ENCODE measurements around the gene DPP4. TPM values are rescaled to one million over a fixed set of nuclear protein-coding genes. Genes with fewer than 3 reads are reported as not detected.

Gene DPP4
- total and polyA plus RNA-seq, 2 of the 4 experiments (the other 2 are of a cell fraction): 13.2 to 19.0 TPM

GRCh38 chr2:162082681-162083080 is 8.7 kb upstream of the DPP4 start:
- Histone ChIP-seq H2BK20ac (ENCODE audit: low read depth, low read length) (peak overlapping the region; percentile 33; the same call in 1 of the 2 replicates), H3K4ac (ENCODE audit: low read depth, low read length) (no peak overlapping the region), H3K4me2 (ENCODE audit: low read depth, low read length) (no peak overlapping the region), H3K14ac (replicated peaks; ENCODE audit: low read depth, low read length) (no peak overlapping the region), H2BK5ac (ENCODE audit: low read depth, low read length, poor library complexity, severe bottlenecking) (no peak overlapping the region), H3K4me1 (ENCODE audit: control insufficient read depth, insufficient read depth, low read length) (peaks cover 6% of the 10 kb centered on the region; the same call in 1 of the 2 replicates), H3K9me1 (ENCODE audit: insufficient read depth, low read length) (peaks cover 2% of the 10 kb centered on the region; the same call in 1 of the 2 replicates), H3K79me1 (ENCODE audit: low read depth in 1 of 2, low read length in 2 of 2) (no peaks in the 10 kb centered on the region), H4K20me1 (ENCODE audit: insufficient read depth, low read length) (no peaks in the 10 kb centered on the region), H2AK5ac (ENCODE audit: low read depth, low read length) (no peak overlapping the region), H3K27me3 (ENCODE audit: control insufficient read depth, insufficient read depth, low read length) (no peaks in the 10 kb centered on the region), H2BK15ac (ENCODE audit: low read depth, low read length) (no peak overlapping the region; the same call in 2 of the 3 replicates), H4K8ac (ENCODE audit: low read depth in 2 of 2, low read length in 2 of 2) (no peak overlapping the region), H2BK120ac (ENCODE audit: low read depth, low read length) (no peak overlapping the region), H4K5ac (ENCODE audit: low read depth, low read length) (no peak overlapping the region), H3K4me3 (ENCODE audit: insufficient read depth, low read depth, low read length) (no peak overlapping the region), H3K23ac (ENCODE audit: low read depth, low read length) (no peak overlapping the region), H3K36me3 (ENCODE audit: control insufficient read depth, insufficient read depth, low read length) (no peaks in the 10 kb centered on the region), H3K27ac (ENCODE audit: insufficient read depth, low read length) (no peak overlapping the region), H2AFZ (replicated peaks; ENCODE audit: low read length, poor library complexity) (no peak overlapping the region), H2AK9ac (replicated peaks; ENCODE audit: low read depth, low read length, poor library complexity) (no peak overlapping the region), H3K9ac (ENCODE audit: low read depth, low read length) (no peak overlapping the region), H3K18ac (ENCODE audit: low read depth, low read length) (no peak overlapping the region), H3K56ac (ENCODE audit: extremely low read depth, insufficient read depth, low read length) (no peak overlapping the region), H3K9me3 (ENCODE audit: control insufficient read depth, insufficient read depth, low read length) (peaks cover 7% of the 10 kb centered on the region), H4K91ac (ENCODE audit: insufficient read depth, low read depth, low read length) (no peak overlapping the region)
- in situ Hi-C loops (cut with MboI; ENCODE audit: low sequenced_read_pairs) (no loop called here), intact Hi-C loops (cut with micrococcal nuclease) (no loop called here), dilution Hi-C loops (cut with HindIII; ENCODE audit: low sequenced_read_pairs, unreplicated experiment) (no loop called here)
- ChIA-PET POLR2A (ENCODE audit: unreplicated experiment) (no interaction called here), CTCF (no interaction called here)
- ATAC-seq (ENCODE audit: low read depth) (no peak), DNase-seq (no peak)
- BruUV-seq (replicated peaks): no TSS peak
- no peak for TF ChIP-seq POLR2A (IDR thresholded peaks at IDR 0.05; ENCODE audit: low read depth, low read length)
- no peak for TF ChIP-seq MXI1 (IDR thresholded peaks at IDR 0.05; ENCODE audit: borderline replicate concordance, low read depth, low read length)
- TF ChIP-seq CTCF (conservative IDR thresholded peaks at IDR 0.05; ENCODE audit: low read depth, low read length): no peak
- TF ChIP-seq RFX5 (IDR thresholded peaks at IDR 0.05; ENCODE audit: low read depth, low read length): no peak
- no peak for TF ChIP-seq NFE2L2 (IDR thresholded peaks at IDR 0.05; ENCODE audit: low read depth, low read length)
- no peak for TF ChIP-seq MAZ (IDR thresholded peaks at IDR 0.05; ENCODE audit: borderline replicate concordance, low read depth, low read length)
- TF ChIP-seq MAFK (IDR thresholded peaks at IDR 0.05; ENCODE audit: low read depth, low read length): no peak
- no peak for TF ChIP-seq CEBPB (IDR thresholded peaks at IDR 0.05; ENCODE audit: low read depth, low read length)
- no CpG with 5 or more reads among the region's 3 CpGs for WGBS, 2 experiments (ENCODE audit: extremely low coverage in 2 of 2, insufficient read length in 1 of 2)
